CD4-positive, alpha-beta T cell (primary cell): ENCODE data around the gene FAM193B. TPM values are rescaled to one million over a fixed set of nuclear protein-coding genes. Genes with fewer than 3 reads are reported as not detected.
"Not testable (repeated sequence)": the region's sequence is repeated elsewhere in the genome, so short reads cannot be mapped to it uniquely, and the experiment has no call there.

ENCODE experiments used
- ATAC-seq: fragments of 200-7000 bp; cut with Tn5 transposase; one replicate; pipeline ENCODE4 v1.10.0; 2022; ENCODE audit warnings: mild to moderate bottlenecking; ENCODE audit not compliant: poor library complexity
- CTCF ChIA-PET: fragments of 350-600 bp; sonication (Branson Sonifier 250); formaldehyde crosslinking; loops from one replicate; lab custom pipeline; 2021; ENCODE audit warnings: antibody characterized with exemption, inconsistent platforms; lab: Charles Lee
- POLR2A ChIA-PET: fragments of 350-600 bp; sonication (Branson Sonifier 250); formaldehyde crosslinking; loops from one replicate; lab custom pipeline; 2021; ENCODE audit warnings: antibody characterized with exemption, inconsistent platforms; lab: Charles Lee
- DNase-seq, 14 experiments: peaks; one replicate each; pipeline ENCODE4 v3.0.0-alpha.2; 2013 to 2020; ENCODE audit warnings: mixed read lengths in 2 of 14
- H3K27ac ChIP-seq, 2 donors: one replicate each; pipeline versions ENCODE4 v1.5.1 to v1.7.0; 2013; ENCODE audit warnings: low read length in 2 of 2, low read depth in 1 of 2, mild to moderate bottlenecking in 1 of 2
- H3K27me3 ChIP-seq, 2 experiments: 1 replicate in 1 of 2; 2 replicates in 1 of 2; pipeline versions ENCODE4 v1.6.1 to v1.7.0; 2013; ENCODE audit warnings: low read length in 2 of 2, control low read depth in 1 of 2, mild to moderate bottlenecking in 1 of 2, moderate library complexity in 1 of 2; ENCODE audit not compliant: insufficient read depth in 2 of 2, control insufficient read depth in 1 of 2
- H3K36me3 ChIP-seq: one replicate; pipeline ENCODE4 v1.6.1; 2013; ENCODE audit warnings: low read length, control low read depth; ENCODE audit not compliant: insufficient read depth
- H3K4me1 ChIP-seq: one replicate; pipeline ENCODE4 v1.6.1; 2013; ENCODE audit warnings: low read length, control low read depth; ENCODE audit not compliant: insufficient read depth
- H3K4me3 ChIP-seq: one replicate; pipeline ENCODE4 v1.5.1; 2013; ENCODE audit warnings: mild to moderate bottlenecking, low read length, moderate library complexity
- H3K9me3 ChIP-seq, 2 experiments: 1 replicate in 1 of 2; 2 replicates in 1 of 2; pipeline versions ENCODE4 v1.6.1 to v1.7.0; 2013; ENCODE audit warnings: low read length in 2 of 2, mild to moderate bottlenecking in 2 of 2, control low read depth in 1 of 2, moderate library complexity in 1 of 2; ENCODE audit not compliant: control insufficient read depth in 1 of 2, insufficient read depth in 1 of 2
- H3K27ac Mint-ChIP-seq: one replicate; pipeline ENCODE4 v1.8.0; 2020; ENCODE audit warnings: mixed read lengths
- H3K27me3 Mint-ChIP-seq: one replicate; pipeline ENCODE4 v1.8.0; 2021; ENCODE audit warnings: mixed read lengths
- H3K36me3 Mint-ChIP-seq: one replicate; pipeline ENCODE4 v1.8.0; 2021; ENCODE audit warnings: low read depth, mixed read lengths
- H3K4me1 Mint-ChIP-seq: one replicate; pipeline ENCODE4 v1.8.0; 2021; ENCODE audit warnings: low read depth, mixed read lengths
- H3K4me3 Mint-ChIP-seq: one replicate; pipeline ENCODE4 v1.8.0; 2020; ENCODE audit warnings: mild to moderate bottlenecking, mixed read lengths
- H3K9me3 Mint-ChIP-seq: one replicate; pipeline ENCODE4 v1.8.0; 2020; ENCODE audit warnings: mixed read lengths
- CTCF ChIP-seq: fragments of 200-600 bp; IDR thresholded peaks from one replicate; pipeline ENCODE4 v1.8.0; 2022; ENCODE audit warnings: antibody characterized with exemption, mild to moderate bottlenecking
- intact Hi-C, 2 experiments: fragments of 100-400 bp; cut with DNase I in 1 of 2; cut with micrococcal nuclease in 1 of 2; formaldehyde crosslinking; loops; one replicate each; pipeline versions ENCODE4 v1.15.1 to v1.9.0; 2023 to 2025; cut with DNase I, micrococcal nuclease
- total RNA-seq, 174 experiments: library from RNA in 2 of 174; stranded (reverse) in 2 of 174; gene quantifications; one replicate each; pipeline ENCODE4 v1.2.3 and lab custom pipeline; 2021 to 2026

FAM193B gene
- total RNA-seq, 2 experiments from 2014 or later = 150 to 155 TPM

GRCh38 chr5:177565046-177565445 is 10.7 kb upstream of the FAM193B start:
- TF ChIP-seq CTCF = no peak
- Histone ChIP-seq H3K27ac (no peak overlapping the region), H3K27me3 (peaks cover 0 to 5% of the 10 kb centered on the region in 2 experiments), H3K9me3 (no peaks in the 10 kb centered on the region), H3K36me3 (no peaks in the 10 kb centered on the region), H3K4me3 (no peak overlapping the region), H3K4me1 (no peaks in the 10 kb centered on the region)
- no peak for ATAC-seq
- intact Hi-C loops = no loop called here
- Mint-ChIP-seq H3K27ac (no peak overlapping the region), H3K4me1 (no peaks in the 10 kb centered on the region), H3K4me3 (no peak overlapping the region), H3K36me3 (no peaks in the 10 kb centered on the region), H3K9me3 (no peaks in the 10 kb centered on the region), H3K27me3 (peaks cover 10% of the 10 kb centered on the region)
- POLR2A ChIA-PET = no interaction called here
- CTCF ChIA-PET = no interaction called here
- DNase-seq = no peak

GRCh38 chr5:177559446-177559941 is 5.1 kb upstream of the FAM193B start:
- H3K36me3 ChIP-seq, CTCF ChIA-PET, ATAC-seq: not testable (repeated sequence)

GRCh38 chr5:177557796-177558195 is 3.4 kb upstream of the FAM193B start:
- no peak for DNase-seq
- TF ChIP-seq CTCF = no peak
- H3K27ac Mint-ChIP-seq = peak overlapping the region; percentile 36
- H3K4me1 Mint-ChIP-seq = peaks cover 34% of the 10 kb centered on the region
- no peak overlapping the region for H3K4me3 Mint-ChIP-seq
- H3K36me3 Mint-ChIP-seq = peaks cover 10% of the 10 kb centered on the region
- ATAC-seq = no peak
- no peaks in the 10 kb centered on the region for H3K9me3 Mint-ChIP-seq
- intact Hi-C loops = loop anchor here in 1 of 2 experiments (5.0 kb wide), 1 partner anchor 1170 kb away; the partner anchor contains the start of genes HIGD2A and NOP16
- Histone ChIP-seq H3K27me3 (no peaks in the 10 kb centered on the region), H3K4me1 (peaks cover 25% of the 10 kb centered on the region), H3K9me3 (no peaks in the 10 kb centered on the region), H3K4me3 (no peak overlapping the region), H3K36me3 (no peaks in the 10 kb centered on the region), H3K27ac (no peak overlapping the region)
- ChIA-PET CTCF (no interaction called here), POLR2A (no interaction called here)
- no peaks in the 10 kb centered on the region for H3K27me3 Mint-ChIP-seq

More at GRCh38 chr5:177559446-177559941, 5.1 kb upstream of the FAM193B start:
- POLR2A ChIA-PET, H3K27me3 ChIP-seq, H3K27ac ChIP-seq, H3K9me3 ChIP-seq, H3K27ac Mint-ChIP-seq, H3K9me3 Mint-ChIP-seq, H3K27me3 Mint-ChIP-seq, H3K36me3 Mint-ChIP-seq, DNase-seq, H3K4me3 ChIP-seq, H3K4me3 Mint-ChIP-seq: not testable (repeated sequence)
- peaks cover 24% of the 10 kb centered on the region for H3K4me1 Mint-ChIP-seq
- peaks cover 13% of the 10 kb centered on the region for H3K4me1 ChIP-seq
- intact Hi-C loops = loop anchor here in 1 of 2 experiments (5.0 kb wide), 1 partner anchor 1172 kb away; the partner anchor contains the start of genes HIGD2A and NOP16
